Inferior parietal cortex (tissue), 1 donor: Measurements from ENCODE around the gene PRPF40A.

Experiments used
- DNase-seq: peaks from one replicate; pipeline ENCODE4 v3.0.0-alpha.2; 2016; ENCODE audit errors: extremely low spot score

The PRPF40A gene

DNA sequence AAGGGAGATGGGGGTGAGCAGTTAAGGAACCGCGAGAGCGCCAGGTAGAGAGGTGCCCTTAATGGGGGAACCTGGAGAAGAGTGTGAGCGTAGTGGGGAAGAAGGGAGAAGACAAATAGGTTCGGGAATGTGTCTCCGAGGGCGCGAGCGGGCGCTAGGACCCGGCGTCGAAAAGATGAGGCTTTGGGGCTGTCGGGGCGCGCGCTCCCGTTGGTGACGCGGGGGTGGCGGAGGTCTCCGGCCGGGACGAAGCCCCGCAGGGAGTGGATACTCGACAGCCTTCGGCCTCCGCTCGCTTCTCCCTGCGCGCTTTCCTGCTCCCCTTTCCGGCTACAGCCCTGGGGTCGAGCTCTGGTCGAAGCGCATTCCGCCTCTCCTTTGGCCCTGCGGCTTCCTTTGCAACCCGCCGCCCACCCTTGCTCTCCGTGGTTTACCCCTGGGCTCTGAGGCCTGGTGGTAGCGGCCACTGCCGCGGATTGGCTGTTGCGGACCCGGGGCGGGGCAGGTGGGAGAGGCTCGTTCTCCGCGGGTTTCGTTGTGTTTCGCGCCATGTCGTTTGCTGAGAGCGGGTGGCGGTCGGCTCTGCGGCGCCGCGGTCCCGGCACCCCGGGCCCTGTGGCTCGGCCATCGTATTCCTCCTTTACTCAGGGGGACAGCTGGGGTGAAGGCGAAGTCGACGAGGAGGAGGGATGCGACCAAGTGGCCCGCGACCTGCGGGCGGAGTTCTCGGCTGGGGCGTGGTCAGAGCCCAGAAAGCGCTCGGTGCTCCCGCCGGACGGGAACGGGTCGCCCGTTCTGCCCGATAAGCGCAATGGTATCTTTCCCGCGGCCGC lies 1.0 kb upstream of the PRPF40A start, which contains the start of gene ARL6IP6:
TSS of gene ARL6IP6 (plus strand) at position 545 of the 833 bp plus-strand sequence. CDS start at position 550, 5 bp downstream.
- DNase-seq, result peak; percentile 95

DNA sequence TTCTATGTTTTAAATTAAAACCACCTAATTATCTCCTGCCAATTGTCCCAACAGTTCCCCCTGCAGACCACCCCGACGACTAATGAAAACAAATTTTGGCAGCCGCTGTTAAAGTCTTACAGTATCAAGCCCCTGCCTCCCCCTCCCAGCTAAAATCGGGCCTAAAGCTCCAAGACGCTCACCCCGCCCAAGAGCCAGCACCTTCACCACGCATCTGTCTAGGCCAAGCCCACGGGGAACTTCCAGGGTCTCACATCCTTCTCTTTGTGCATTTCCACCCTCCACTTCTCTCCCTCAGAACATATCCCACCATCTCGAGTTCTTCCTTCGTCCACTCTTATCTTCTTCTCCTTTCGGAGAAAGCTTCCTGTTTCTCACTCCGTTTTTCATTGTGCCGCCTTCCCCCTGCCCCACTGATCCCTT lies 445 bp downstream of the PRPF40A start:
- no peak for DNase-seq

DNA sequence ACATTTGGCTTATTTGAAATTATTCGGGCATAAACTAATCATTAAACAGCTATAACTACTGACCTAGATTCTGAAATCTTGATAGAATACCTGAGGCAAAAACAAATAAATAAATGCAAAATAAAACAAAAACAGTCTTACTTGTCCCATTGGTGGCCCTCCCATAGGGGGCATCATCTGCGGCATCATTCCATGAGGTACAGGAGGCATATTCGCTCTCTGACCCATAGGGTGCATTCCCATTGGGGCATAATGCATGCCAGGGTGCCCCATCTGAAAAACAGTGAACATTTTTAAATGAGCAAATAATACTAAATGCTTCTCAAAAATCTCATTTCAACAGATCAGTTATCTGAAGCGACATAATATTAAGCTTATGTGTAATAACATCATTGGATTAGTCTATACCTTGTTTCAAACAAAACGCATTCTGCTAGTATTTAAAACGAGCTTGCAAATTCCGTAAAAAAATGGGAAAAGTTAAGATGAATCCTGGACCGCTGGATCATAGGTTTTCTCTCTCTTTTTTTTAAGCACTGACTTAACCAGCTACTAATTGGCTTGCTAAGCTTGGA lies 1.3 kb downstream of the PRPF40A start:
- no peak for DNase-seq

DNA sequence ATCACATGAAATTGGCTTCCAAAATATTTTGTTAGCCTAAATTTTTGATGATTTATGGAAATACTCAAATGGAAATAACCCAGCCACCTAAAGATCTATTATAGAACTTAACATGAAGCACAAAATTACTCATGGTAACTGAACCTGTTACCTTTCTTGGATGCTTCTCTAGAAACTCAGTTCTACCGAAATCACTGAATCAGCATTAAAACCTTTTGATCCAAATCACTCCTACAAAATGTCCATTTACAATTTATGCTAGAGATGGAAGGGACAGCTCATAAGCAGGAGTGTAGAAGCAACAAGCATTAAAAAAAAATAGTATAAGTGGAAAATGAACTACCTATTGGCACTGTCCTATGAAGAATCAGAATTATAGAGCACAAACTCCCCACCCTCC lies 2.1 kb downstream of the PRPF40A start:
- no peak for DNase-seq

- DNase-seq, result no peak
Measured at GRCh38 chr2:152710713-152711112, 6.5 kb downstream of the PRPF40A start.

- no peak for DNase-seq
Measured at GRCh38 chr2:152708742-152709141, 8.5 kb downstream of the PRPF40A start.

- no peak for DNase-seq
Measured at GRCh38 chr2:152706477-152707021, 10.7 kb downstream of the PRPF40A start.

GRCh38 chr2:152701198-152701597 lies 16.1 kb downstream of the PRPF40A start:
- no peak for DNase-seq

- DNase-seq, result no peak
Measured at GRCh38 chr2:152696476-152696875, 20.8 kb downstream of the PRPF40A start.

DNA sequence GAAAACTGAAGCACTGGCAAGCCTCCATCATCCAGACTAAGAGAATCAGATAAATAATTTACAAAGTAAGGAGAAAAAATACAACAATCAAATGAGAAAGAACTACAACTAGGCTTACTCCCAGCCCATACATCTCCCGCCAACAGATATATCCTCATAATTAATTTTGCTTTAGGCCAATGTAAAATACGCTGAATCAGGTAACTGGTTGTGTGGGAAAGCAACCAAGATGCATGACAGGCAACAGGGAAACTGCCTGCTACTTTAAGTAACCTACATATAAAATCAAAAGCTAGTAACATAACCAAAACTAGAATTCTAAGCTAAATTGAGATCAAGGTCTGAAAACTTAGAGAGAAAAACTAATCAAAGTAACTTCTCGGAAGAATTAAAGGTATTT lies 21.5 kb downstream of the PRPF40A start:
- DNase-seq, result no peak

DNA sequence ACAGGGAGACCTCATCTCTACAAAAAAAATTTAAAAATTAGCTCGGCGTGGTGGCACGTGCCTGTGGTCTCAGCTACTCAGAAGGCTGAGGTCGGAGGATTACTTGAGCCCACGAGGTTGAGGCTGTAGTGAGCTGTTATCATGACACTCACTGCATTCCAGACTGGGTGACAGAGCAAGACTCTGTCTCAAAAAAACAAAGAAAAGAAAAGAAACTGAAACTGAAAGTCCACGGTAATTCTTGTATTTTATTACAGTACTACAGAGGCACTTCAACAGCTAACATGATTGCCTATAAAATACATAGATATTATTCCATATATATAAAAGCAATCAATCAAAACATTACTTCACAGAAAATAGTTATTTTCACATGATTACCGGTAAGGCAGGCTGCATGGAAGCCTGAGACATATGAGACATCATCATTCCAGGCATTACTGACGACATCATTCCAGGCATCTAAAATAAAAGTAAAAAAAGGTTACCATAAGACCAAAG lies 23.1 kb downstream of the PRPF40A start:
- DNase-seq, result no peak

GRCh38 chr2:152693033-152693432 lies 24.2 kb downstream of the PRPF40A start:
- no peak for DNase-seq

DNA sequence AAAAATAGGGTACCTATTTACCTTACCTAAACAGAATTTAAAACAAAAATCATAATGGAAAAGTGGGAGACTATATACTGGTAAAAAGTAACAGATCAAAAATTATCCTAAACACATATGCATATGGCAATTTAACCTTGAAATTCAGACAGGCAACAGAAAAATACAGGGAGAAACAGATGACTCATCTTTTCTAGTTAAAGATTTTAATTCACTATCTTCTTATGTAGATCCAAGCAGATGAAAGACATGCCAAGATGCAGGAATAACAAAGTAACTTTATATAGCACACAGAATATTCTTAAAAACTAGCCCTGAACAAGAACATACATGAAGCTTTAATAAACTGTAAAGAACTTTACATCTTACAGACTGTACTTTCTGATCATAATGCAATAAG lies 30.9 kb downstream of the PRPF40A start:
- DNase-seq, result no peak

- DNase-seq, result no peak
Measured at GRCh38 chr2:152683400-152683799, 33.9 kb downstream of the PRPF40A start.

DNA sequence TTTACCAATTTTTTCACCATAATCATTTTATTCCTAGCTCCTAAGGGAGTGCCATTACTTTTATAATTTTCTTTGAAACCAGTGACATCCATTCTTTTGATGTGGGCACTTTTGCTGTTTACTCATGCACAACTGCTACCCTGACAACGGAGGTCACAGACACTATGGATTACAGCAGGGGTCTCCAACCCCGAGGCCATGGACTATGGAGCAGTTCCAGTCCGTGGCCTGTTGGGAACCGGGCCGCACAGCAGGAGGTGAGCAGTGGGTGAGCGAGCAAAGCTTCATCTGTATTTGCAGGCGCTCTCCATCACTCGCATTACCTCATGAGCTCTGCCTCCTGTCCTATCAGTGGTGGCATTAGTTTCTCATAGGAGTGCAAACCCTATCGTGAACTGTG lies 34.6 kb downstream of the PRPF40A start:
- no peak for DNase-seq

GRCh38 chr2:152678808-152679207 lies 38.5 kb downstream of the PRPF40A start:
- DNase-seq, result no peak

DNA sequence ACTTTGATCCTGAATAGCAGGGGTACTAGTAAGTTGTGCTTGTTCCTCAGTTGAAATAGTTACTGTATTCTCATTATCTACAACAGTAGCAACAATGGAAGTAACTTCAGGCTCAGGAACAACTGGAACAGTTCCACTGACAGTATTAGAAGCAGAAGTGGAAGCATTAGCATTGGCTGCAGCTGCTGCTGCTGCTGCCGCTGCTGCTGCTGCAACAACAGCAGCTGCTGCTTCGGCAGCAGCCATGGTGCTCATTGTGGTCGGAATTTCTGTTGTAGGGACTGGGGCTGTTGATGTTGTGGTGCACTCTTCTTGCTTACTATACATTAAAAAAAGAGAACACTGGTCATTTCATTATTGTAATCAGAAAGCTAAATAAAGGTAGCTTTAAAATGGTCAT lies 40.8 kb downstream of the PRPF40A start:
- no peak for DNase-seq

DNA sequence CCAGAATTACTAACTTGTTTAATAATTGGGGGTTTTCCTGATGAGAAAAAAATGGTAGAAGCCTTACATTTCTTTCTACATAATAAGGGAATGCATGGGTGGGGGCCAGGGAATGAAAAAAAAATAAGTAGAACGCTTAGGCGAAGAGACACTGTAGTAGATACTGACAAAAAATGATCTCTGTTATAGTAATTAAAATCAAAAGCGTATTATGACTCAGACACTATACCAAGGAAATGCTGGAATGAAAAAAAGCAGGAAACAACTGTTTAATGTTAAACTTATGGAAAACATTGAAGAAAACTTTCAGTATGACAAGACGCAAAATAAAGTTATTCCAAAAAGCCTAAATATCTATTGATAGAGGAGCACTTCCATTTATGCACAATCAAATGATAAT lies 42.9 kb downstream of the PRPF40A start:
- DNase-seq, result no peak

- no peak for DNase-seq
Measured at GRCh38 chr2:152664725-152665124, 52.5 kb downstream of the PRPF40A start.

DNA sequence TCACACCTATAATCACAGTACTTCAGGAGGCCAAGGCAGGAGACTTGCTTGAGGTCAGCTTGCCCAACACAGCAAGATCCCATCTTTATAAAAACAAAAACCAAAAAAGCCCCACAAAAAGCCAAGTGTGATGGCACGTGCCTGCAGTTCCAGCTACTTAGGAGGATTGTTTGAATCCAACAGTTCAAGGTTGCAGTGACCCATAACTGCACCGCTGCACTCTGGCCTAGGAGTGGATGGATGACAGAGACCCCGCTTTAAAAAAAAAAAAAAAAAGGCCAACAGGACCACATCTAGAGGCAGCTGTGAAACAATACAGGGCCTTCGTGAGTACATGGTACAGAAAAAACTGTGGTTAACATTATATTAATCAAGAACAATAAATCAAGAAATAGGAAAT lies 56.2 kb downstream of the PRPF40A start:
- DNase-seq, result no peak

DNA sequence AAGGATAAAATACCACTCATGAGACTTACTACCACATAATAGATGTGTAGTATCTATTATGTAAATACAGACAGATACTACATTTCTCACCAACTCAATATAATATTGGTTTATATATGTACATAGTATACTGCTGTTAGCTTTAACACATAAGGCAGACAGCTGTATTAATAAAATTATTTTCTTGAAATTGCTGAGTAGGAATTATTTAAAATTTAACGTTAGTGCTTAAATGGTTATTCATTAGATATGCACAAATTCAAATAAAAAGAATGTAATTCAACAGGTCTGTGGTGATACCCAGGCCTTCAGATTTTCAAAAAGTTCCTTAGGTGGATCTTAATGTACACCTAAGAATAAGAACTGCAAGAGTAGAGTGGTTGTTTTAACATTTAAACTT lies 59.0 kb downstream of the PRPF40A start:
- DNase-seq, result no peak

DNA sequence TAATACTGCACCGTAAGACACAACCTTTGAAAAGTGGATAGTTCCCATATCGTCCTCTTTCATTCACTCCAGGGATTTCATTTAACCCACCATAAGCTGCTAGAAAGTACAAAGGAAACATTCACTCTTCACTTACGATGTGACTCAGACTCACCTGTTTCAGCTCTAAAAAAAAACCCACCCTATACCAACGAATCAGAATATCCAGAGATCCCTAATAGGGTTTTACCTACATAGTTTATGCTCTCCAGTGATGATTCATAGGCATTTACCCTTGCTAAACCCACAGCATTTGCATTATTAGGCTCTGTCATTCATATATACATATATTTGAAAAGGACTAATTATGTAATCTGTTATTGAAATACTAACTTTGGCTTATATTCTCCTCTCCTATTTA lies 60.2 kb downstream of the PRPF40A start:
- no peak for DNase-seq

DNA sequence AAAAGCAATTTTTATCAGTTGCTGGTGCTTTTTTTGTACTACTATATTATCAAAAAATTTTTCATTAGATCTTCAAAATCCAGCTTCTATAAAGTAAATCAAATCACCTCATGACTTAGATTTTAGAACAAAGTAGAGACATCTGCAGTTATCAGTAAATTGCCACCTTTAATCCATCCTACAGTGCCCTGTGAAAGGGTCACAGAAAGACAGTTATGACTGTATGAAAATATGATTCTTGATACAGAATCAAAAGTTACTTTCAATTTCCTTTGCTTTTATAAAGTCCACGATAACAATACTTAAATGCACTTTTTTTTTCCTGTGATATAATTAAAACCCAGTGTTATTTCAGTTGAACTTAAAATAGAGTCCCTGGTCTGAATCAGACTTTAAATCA lies 61.4 kb downstream of the PRPF40A start:
- DNase-seq, result no peak
